GM19043 (cell line): Measurements from ENCODE around the gene THOP1.

Experiments used
- ATAC-seq: cut with Tn5 transposase; IDR thresholded peaks from one replicate; pipeline ENCODE4 v1.9.1; 2021; ENCODE audit warnings: low read depth; ENCODE audit not compliant: unreplicated experiment

Gene THOP1

DNA sequence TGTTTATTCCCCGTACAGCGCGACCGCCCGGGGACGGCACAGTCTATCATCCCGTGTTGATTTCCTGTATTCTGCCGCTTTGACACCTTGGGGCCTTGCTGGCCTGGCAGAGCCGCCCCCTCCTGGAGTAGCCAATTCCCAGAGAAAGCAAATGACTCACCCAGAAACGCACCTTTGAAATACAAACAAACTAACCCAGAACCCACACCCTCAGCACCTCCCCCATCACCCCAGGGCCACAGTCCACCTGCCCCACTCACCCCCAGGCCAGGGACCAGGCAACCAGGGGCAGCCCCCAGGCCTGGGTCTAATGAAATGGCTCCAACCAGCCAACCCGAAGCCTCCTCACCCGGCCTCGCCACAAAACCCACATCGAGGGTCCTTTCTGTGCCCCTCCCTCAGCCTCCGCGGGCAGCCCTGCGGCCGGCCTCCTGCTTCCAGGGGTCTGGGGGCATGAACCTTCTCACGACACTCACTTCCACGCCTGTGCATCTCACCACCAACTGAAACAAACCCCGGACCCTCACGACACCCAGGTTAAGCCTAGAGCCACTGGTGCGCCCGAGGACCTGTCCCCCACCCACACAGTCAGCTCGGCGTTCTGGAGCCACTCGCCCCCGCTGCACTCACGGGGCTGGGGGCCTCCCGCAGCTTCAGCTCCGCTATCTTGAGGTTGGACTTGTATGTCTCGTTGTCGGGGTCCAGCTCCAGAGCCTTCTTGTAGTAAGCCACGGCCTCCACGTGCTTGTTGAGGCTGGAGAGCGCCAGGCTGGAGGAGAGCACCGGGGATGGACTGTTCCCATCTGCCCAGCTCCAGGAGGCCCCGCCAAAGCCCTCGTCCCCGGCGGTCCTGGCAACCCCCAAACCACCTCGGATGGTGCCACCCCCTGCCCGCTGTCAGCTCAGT lies 23.2 kb upstream of the THOP1 start:
- ATAC-seq: no peak

DNA sequence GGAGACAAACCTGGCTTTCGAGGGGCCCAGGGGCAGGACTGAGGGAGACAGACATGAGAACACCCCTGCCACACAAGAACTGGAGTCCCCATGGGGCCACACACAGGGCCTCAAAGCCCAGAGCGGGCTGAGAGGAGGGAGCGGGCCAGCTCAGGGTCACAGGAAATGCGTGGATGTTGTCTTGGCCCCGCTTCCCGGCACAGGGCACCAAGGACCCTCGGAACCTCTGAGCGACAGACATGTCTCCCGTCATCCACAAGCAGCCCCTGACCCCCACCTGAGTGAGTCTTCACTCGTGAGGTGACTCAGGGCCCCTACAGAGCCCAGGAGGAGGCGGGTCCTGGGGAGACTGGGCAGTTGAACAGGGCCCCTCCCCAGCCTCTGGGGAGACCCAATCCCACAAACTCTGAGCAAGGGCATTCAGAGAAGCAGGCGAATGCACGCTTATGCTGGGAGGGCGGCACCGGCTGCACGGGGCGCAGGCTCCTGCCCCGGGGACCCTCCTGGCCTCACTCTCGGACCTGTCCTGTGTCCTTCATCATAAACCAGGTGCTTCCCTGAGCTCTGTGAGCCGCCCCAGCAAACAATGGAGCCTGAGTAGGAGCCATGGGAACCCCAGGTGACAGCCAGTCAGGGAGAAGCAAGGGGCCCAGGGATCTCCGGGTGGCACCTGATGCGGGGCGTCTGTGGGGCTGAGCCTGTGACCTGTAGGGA lies 22.4 kb upstream of the THOP1 start:
- ATAC-seq: no peak

DNA sequence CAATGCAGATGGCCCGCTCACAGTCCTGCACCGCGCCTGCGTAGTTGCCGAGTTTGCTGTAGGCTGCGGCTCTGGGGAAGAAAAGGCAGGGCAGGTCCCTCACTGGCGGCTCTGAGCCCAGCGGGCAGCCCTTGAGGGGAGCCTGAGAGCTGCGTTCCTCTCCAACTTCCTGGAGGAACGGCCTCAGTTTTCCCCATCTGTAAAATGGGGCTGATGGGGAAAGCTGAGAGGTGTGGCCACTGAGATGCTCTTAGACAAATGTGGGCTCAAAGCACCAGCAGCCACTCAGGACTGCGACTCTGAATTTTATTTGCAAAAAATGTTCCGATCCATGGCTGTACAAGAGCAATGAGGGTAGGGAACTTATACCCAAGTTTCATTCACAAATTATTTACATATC lies 21.6 kb upstream of the THOP1 start:
- ATAC-seq: no peak

DNA sequence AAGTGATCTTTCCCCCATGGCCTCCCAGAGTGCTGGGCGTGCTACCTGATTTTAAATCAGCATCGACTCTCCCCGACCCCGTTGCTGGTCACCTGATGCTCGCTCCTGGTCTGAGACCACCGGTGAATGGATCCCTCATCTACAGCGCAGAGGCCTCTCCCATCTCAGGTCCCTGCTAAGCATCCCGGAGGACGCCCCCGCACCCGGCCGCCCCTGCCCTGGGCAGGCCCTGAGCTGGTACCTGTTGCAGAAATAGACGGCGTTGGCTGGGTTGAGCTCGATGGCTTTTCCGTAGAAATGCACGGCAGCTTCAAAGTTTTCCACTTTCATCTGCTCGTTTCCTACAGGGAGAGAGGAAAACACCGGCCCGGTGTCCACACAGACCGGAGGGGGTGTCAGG lies 20.4 kb upstream of the THOP1 start:
- no peak for ATAC-seq

DNA sequence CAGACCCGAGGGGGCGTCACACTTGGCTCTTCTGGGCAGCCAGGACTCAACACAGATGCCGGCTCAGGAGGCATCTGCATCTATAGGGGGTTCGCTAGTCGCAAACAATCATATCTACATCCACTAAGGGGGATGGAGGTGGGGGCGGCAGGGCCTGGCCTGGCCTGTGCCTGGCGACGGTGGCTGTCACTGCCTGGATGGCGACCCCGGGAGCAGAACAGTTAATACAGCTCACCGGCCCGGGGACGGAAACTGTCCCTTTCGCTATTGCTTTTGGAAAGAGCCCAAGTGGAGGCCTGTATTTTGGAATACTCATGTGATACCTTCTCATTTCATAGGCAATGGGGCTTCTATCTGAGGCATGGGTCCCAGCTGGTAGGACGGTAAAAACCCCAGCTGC lies 19.9 kb upstream of the THOP1 start:
- ATAC-seq: no peak

DNA sequence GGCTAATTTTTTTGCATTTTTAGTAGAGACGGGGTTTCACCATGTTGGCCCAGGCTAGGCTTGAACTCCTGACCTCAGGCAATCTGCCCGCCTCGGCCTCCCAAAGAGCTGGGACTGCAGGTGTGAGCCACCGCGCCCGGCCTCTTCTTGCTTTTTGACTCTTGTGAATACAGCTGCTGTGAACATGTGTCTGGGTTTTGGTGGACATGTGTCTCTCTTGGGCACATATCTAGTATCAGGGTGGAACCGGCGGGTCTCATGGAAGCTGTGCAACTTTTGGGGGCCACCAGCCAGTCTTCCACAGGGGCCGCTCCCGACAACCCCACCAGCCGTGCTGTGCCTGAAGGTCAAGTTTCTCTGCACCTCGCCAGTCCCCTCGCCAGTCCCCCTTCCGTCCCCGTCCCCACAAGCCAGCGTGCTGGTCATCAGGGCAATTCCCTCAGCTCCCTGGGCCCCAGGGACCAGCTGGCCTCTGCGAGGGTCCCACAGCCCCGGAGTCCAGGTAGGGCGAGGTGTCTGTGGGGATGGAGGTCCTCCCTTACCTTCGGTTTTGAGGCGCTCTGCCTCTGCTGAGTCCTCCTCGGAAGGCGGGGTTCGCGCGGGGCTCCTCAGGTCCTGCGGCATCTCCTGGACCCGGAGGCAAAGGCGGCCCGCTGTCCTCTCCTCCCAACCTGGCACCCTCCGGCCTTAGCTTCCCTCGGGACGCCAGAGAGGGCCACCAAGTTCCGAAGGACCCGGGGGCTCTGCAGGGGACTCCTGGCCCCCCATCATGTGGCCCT lies 18.5 kb upstream of the THOP1 start:
- no peak for ATAC-seq

DNA sequence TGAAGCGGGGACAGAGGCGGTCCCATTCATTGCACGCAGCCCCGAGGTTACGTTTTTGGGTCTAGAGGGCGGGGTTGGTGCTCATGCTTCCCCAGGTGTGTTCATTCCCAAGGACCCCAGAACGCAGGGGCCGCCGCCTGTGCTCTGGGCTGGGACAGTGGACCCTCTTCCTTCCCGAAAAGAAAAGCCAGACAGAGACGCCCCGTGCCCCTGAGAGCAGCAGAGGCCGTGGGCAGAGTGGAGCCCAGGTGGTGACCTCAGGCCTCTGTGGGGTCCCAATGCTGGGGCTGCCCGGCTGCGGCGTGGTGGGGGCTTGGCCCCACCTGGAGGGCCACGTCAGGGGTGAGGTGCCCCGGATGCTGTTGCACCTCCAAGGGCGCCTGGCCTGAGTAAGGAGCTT lies 17.6 kb upstream of the THOP1 start:
- no peak for ATAC-seq

DNA sequence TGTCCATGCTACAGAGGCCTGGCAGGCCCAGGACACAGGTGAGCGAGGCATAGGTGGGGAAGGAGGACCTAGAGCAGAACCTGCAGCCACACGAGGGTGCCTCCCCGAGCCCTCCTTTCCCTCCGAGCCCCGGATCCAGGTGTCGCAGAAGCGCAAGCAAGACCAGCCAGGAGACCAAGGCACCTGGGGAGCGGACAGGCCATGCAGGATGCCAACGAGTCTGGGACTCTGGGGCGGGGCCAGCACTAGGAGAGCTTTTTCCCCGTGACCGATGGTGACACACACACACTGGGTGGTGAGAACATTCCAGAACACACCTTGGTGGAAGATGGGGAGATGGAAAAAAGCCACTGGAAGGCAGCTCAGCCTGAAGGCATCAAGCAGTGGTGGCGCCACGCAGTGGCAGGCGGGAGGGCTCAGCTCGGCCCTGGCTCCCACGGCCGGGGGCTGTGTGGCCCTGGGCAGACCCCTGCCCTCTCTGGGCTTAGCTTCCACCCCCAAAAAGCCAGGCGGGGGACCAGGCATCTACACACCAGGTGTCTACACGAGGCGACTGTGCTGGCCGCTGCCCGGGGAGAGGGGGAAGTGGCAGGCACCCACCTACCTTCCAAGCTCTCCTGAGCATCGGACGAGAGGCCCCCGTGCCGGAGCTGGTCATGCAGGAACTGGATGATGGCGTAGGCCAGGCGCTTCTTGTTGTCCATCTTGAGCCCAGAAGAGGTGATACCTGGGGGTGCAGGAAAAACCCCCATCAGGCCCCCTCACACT lies 16.8 kb upstream of the THOP1 start:
- no peak for ATAC-seq

DNA sequence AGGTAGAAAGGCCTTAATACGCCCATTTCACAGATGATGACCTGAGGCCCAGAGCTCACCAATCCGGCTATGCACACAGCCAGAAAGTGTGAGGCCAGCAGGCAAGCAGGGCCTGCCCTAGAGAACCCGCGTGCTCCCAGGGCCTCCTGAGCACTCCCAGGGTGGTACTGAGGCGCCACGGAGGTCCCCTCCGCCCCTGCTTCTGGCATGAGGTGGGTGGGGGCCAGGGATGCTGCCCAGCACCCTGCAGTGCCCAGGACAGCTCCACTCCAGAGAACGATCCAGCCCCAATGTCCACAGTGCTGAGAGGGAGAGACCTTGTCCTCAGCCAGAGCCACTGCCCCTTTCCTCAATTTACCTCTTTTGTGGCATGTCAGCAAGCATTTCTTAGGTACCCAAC lies 16.1 kb upstream of the THOP1 start:
- ATAC-seq: no peak

DNA sequence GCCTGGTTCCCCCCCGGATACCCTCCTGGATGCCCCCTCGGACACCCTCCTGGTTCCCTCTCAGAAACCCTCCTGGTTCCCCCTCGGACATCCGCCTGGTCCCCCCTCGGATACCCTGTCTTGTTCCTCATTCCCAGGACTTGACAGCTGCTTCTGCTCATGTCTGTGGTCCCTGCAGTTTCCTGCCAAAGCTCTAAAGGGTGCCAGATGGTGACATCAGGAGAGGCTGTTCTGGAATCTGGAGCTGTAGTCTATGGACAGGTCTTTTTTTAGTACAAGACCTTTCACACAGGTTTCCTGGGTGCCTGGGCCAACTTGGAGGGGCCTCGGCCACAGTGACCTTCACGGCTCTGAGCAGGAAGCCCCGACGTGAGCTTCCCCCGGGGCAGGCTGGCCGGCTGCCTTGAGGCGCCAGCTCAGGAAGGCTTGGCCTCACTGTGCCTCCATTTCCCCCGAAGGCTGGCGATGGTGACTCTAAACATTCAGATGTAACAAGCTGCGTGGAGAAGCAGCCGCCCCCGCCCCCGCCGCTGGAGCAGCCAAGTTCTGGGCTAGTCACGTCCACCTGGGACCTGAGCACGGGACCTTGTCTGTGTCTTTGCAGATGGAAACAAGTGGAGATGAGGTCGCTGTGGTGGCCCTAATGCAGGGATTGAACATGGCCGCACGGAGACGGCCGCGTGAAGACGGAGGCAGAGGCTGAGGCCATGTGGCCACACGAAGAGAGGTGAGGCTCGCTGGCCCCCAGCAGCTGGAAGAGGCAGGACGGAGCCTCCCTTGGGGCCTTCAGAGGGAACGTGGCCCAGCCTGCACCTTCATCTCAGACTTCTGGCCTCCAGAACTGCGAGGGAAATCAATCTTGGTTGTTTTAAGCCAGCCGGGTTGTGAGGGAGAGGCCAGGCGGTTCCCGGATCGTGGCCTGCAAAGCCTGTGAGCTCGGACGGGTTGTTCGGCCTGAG lies 15.0 kb upstream of the THOP1 start:
- ATAC-seq: no peak

DNA sequence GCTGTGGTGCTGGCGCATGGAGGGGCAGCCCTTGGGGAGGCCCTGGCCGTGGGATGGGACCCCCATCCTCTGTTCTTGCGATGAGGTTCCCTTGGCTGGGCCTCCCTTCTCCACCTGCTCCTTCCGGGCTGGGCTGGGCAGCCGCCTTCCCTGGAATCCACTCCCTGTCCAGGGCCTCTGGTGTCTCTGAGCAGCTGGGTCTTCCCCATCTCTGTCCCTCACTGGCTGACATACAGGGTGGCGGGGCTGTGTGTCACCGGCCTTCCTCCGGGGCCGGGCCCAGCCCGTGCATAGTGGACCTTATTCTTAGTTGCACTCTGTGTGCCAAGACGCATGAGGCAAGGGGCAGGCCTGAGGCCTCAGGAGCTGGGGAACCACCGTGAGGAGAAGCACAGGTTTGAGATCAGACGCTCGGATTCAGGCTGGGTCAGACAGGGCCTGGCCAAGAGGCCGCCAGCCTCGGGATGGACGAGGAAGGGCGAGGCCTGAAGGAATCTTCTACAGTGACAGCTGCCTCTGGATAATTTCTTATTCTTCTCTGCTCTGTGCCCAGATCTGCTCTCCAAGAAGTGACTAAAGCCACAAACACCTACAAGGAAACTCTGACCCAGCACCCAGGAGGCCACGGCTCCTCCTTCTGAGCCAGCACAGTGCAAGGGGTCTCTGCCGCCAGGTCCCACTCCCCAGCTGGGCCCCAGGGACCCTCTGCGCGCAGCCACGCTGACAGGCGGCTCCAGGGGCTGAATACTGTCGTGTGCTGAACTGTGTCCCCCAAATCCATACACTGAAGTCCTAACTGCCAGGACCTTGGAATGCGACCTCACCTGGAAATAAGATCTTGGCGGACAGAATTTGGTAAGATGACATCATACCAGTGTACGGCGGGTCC lies 13.3 kb upstream of the THOP1 start:
- no peak for ATAC-seq

DNA sequence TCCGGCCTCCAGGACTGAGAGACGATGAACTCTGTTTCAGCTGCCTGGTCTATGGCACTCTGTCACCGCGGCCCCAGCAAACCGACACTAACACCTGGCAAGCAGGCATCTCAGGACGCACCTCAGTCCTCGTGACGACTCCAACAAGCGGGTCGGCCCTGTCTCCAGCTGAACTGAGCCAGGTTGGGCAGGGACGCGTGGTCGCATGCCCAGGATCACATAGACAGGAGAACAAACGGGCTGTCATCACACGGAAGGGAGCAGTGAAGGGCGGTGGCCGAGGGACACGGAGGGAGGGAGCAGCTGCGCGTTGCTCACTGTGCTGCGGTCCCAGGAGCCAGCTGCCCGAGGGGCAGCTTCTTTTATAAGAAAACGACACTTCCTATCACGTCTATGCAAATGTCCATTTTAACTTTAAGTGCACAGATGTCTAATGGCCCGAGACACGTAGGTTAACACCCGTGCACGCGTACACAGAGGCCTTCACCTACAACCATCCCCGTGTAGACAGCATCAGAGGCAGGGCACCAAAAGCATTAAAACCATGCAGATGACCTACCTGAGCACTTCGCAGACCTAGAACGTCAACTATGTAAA lies 11.1 kb upstream of the THOP1 start:
- ATAC-seq: no peak

DNA sequence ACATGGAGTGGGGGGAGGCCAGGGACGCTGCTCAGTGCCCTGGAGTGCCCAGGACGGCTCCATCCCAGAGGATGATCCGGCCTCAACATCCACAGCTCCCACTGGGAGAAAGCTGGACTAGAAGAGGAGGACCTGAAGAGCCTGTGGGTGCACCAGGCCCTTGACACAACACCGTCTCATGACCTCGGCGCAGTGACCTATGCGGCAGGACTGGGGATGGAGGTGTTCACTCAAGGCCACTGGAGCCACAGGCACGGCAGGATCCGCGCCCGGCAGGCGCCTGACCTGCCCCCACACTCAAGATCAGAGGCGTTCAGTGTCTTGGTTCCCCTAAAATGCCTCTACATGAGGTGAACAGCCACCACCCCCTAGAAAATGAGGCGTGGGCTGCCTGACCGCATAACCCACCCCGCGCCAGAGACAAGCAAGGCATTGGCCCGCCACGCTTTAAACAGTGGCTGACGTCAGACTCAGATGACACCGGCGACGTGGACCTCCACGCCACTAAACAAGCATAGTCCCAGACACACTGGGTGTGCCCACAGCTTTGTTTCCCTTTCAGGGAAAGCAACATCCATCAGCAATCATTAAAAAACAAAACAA lies 10.2 kb upstream of the THOP1 start:
- no peak for ATAC-seq

DNA sequence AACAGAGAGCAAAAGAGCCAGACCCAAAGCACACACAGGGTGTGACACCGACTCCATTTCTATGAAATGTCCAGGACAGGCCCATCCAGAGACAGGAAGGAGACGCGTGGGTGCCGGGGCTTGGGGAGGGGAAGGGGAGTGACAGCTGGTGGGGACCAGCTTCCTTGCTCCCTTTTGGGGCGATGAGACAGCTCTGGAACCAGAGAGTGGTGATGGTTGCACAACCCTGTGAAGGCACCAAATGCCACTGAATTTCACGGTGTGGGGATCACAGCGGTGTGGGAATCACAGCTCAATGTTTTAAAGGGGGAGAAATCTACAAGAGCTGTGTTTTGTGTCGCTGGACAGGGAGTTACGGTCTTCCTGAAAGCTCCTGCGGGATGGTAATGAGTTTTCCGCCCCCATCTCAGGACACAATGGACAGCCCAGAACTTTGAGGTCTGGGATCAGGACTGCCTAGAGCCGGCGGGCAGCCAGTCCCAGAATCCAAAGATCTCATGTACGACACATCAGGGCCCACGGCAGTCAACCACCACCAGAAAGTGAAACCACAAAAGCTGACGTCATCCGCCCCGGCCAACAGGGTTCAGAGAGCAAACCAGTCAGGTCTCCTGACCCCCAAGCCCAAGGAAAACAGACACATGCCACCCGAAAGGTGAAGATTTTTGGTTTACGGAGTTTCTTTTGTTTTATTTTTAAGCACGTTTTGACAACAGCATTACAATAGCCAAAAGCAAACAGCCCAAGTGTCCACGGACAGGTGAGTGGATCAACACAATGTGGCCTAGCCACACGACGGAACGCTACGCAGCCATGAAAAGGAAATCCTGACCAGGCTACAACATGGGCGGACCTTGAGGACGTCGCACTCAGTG lies 9.5 kb upstream of the THOP1 start:
- ATAC-seq: no peak

DNA sequence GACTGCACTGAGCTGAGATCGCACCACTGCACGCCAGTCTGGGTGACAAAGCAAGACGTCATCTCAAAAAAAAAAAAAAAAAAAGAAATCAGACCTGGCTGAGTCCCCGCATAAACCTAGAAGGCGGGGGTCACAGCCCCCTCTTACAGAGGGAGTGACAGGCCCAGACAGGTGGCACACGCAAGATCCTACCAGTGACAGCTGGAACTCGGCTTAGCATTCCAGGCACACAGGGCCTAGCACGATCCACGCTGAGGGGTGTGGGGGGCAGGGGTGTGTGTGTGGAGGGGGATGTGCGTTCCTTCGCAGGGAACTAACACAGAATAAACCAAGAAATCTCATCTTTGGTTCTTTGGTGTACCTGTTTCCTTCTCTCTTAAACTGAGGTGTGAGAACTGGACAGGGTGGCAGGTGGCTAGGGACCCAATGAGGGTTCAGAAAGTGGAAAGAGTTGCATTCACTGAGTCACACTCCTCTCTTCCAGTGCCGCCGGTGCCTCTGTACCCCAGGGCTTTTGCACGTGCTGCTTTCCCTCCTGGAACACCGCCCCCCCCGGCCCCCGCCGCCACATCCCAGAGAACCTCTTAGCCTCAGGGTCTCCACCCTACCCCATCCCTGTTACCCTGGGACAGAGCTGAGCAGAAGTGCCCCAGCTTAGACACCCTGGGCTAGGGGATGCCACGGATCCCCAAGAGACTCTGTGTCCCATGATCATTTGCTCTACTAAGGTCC lies 7.2 kb upstream of the THOP1 start:
- no peak for ATAC-seq

DNA sequence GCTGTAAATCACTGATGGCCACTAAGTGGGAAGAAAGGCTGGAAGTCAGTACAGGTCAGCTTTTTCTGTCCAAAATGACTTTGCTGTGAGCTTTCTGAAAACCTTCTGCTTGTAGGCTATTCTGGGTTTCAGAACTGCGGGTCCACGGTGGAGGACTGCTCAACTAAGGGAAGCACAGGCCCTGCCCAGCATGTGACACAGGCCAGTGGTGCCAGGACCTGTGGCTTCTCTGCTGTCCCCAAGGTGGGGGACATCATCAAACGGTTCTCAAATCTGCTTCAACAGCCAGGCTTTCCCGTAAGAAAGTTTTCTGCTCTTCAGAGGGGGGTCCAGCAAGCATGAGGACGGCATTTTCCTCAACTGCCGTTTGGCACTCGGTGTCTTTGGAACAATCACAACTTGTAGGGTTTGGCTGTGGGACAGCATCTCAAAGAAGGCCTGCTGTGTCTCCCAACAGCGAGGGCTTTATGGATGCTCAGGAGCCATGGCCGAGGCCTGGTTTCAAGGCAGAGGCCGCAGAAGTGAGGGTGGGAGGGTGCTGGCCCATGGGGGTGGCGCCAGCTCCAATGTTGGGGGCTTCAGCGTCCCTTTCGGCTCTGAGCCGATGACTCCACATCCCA lies 6.1 kb upstream of the THOP1 start:
- no peak for ATAC-seq
